Measurements from ENCODE around the gene COL4A2.

DNA sequence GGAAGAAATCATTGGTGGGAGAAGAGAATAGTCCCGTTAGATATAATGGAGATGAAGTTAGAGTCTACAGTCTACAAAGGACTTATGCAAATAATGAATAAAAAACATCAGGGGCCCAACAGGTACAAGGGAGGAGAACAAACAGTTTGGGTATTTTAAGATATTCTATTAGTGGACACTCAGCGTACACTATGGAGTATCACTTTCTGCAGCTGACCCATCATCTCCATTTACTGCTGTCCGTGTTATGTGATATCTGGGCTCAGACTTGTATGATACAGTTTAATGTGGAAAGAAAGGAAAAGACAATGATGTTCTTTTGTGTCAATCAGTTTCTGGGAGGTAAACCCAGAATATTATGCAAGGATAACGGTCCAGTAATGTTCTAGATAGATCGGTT, 128.2 kb downstream of the COL4A2 start:
- no peak for TF ChIP-seq POLR2A (IDR thresholded peaks at IDR 0.05)
- TF ChIP-seq, protein P1, sequence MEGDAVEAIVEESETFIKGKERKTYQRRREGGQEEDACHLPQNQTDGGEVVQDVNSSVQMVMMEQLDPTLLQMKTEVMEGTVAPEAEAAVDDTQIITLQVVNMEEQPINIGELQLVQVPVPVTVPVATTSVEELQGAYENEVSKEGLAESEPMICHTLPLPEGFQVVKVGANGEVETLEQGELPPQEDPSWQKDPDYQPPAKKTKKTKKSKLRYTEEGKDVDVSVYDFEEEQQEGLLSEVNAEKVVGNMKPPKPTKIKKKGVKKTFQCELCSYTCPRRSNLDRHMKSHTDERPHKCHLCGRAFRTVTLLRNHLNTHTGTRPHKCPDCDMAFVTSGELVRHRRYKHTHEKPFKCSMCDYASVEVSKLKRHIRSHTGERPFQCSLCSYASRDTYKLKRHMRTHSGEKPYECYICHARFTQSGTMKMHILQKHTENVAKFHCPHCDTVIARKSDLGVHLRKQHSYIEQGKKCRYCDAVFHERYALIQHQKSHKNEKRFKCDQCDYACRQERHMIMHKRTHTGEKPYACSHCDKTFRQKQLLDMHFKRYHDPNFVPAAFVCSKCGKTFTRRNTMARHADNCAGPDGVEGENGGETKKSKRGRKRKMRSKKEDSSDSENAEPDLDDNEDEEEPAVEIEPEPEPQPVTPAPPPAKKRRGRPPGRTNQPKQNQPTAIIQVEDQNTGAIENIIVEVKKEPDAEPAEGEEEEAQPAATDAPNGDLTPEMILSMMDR (IDR thresholded peaks at IDR 0.05): no peak
